C4-2B (cell line): ENCODE data around the gene FBXL4.

Source experiments
- ZFX ChIP-seq: fragments of 450-650 bp; IDR thresholded peaks from 2 replicates; pipeline ENCODE4 v1.6.1; 2017
- TF ChIP-seq, protein P1 (sequence below): fragments of 450-650 bp; conservative IDR thresholded peaks from 2 replicates; pipeline ENCODE4 v1.5.1; 2017; ENCODE audit warnings: mild to moderate bottlenecking

DNA sequence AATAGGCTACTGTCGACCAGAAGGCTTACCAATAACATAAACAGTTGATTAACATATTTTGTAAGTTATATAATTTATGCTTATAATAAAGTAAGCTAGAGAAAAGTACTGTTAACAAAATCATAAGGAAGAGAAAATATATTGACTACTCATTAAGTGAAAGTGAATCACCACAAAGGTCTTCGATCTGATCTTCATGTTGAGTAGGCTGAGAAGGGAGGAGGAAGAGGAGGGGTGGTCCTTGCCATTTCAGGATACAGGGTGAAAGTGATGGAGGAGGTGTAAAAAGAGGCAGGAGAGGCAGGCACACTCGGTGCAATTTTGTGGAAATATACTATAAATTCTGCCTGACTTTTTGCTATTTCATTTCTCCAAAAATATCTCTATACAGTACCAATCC lies 10.4 kb downstream of the FBXL4 start:
- TF ChIP-seq, protein P1, sequence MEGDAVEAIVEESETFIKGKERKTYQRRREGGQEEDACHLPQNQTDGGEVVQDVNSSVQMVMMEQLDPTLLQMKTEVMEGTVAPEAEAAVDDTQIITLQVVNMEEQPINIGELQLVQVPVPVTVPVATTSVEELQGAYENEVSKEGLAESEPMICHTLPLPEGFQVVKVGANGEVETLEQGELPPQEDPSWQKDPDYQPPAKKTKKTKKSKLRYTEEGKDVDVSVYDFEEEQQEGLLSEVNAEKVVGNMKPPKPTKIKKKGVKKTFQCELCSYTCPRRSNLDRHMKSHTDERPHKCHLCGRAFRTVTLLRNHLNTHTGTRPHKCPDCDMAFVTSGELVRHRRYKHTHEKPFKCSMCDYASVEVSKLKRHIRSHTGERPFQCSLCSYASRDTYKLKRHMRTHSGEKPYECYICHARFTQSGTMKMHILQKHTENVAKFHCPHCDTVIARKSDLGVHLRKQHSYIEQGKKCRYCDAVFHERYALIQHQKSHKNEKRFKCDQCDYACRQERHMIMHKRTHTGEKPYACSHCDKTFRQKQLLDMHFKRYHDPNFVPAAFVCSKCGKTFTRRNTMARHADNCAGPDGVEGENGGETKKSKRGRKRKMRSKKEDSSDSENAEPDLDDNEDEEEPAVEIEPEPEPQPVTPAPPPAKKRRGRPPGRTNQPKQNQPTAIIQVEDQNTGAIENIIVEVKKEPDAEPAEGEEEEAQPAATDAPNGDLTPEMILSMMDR, result no peak
- TF ChIP-seq ZFX, result no peak
